K562 (cell line): ENCODE data around the gene PRM2. TPM values are rescaled to one million over a fixed set of nuclear protein-coding genes. Genes with fewer than 3 reads are reported as not detected.

Source experiments
- ATAC-seq: fragments of 200-7000 bp; cut with Tn5 transposase; 3 replicates; pipeline ENCODE4 v1.9.1; 2020; ENCODE audit warnings: moderate library complexity
- BruUV-seq: library from RNA; stranded (reverse); fragments of 400-500 nt; replicated peaks from 2 replicates; lab custom pipeline; 2021; lab: Mats Ljungman, UMichigan
- CTCF ChIA-PET: fragments of 300-600 bp; formaldehyde crosslinking; extraction: SDS; loops from one replicate; lab custom pipeline; 2021; ENCODE audit warnings: low intra/inter-chr PET ratio; lab: Yijun Ruan, JAX
- POLR2A ChIA-PET: fragments of 300-600, 350-650 bp; sonication (Branson Sonifier 250); formaldehyde crosslinking; extraction: SDS; loops from one replicate; lab custom pipeline; 2021; ENCODE audit warnings: antibody characterized with exemption, inconsistent platforms; lab: Yijun Ruan, JAX
- DNase-seq, 4 experiments: peaks; one replicate each; pipeline versions ENCODE4 v3.0.0 to v3.0.0-alpha.2; 2011 to 2018; ENCODE audit warnings: low spot score in 3 of 4, mixed read lengths in 3 of 4; ENCODE audit errors: extremely low read depth in 1 of 4
- FAIRE-seq: peaks from 2 replicates; lab custom pipeline; 2011; peaks lifted over from hg19 to GRCh38; lab: Jason Lieb, UNC
- H2AFZ ChIP-seq: 2 replicates; pipeline ENCODE4 v1.6.0; 2011; ENCODE audit warnings: low read depth, low read length, control low read depth, inconsistent platforms
- H3K27ac ChIP-seq: fragments of 200-600 bp; 3 replicates; pipeline ENCODE4 v1.8.0; 2011; ENCODE audit warnings: low read depth, mild to moderate bottlenecking, control low read depth, inconsistent platforms, low read length, moderate library complexity, mixed read lengths; ENCODE audit errors: extremely low read depth
- H3K27me3 ChIP-seq, 2 experiments: fragments of 300-600 bp in 1 of 2; 2 replicates in 1 of 2; 3 replicates in 1 of 2; pipeline versions ENCODE4 v1.6.0 to v1.8.0; 2011; ENCODE audit warnings: inconsistent platforms in 2 of 2, low read length in 2 of 2, mild to moderate bottlenecking in 1 of 2, mixed read lengths in 1 of 2, moderate library complexity in 1 of 2; ENCODE audit not compliant: control insufficient read depth in 2 of 2, insufficient read depth in 2 of 2
- H3K36me3 ChIP-seq: fragments of 300-600 bp; 3 replicates; pipeline ENCODE4 v1.8.0; 2011; ENCODE audit warnings: mild to moderate bottlenecking, low read length, inconsistent platforms; ENCODE audit not compliant: control insufficient read depth, insufficient read depth
- H3K4me1 ChIP-seq, 2 experiments: fragments of 200-600 bp in 1 of 2; replicated peaks in 1 of 2; 2 replicates in 1 of 2; 3 replicates in 1 of 2; pipeline versions ENCODE4 v1.5.1 to v1.8.0; 2011; ENCODE audit warnings: inconsistent platforms in 2 of 2, low read length in 2 of 2, mild to moderate bottlenecking in 1 of 2, mixed read lengths in 1 of 2, moderate library complexity in 1 of 2; ENCODE audit not compliant: control insufficient read depth in 2 of 2, insufficient read depth in 2 of 2
- H3K4me2 ChIP-seq: 2 replicates; pipeline ENCODE4 v1.6.1; 2011; ENCODE audit warnings: low read length, control low read depth, inconsistent platforms, mixed read lengths; ENCODE audit not compliant: insufficient read depth
- H3K4me3 ChIP-seq: fragments of 200-600 bp; sonication (generic), shearing (Covaris generic); 2 replicates; pipeline ENCODE4 v1.5.1; 2016; ENCODE audit warnings: control low read depth, inconsistent platforms
- H3K79me2 ChIP-seq: fragments of 200-600 bp; 3 replicates; pipeline ENCODE4 v1.8.0; 2011; ENCODE audit warnings: low read length, inconsistent platforms; ENCODE audit not compliant: control insufficient read depth, insufficient read depth
- H3K9ac ChIP-seq, 2 experiments: 2 replicates each; pipeline versions ENCODE4 v1.6.0 to v1.6.1; 2011; ENCODE audit warnings: low read depth in 2 of 2, low read length in 2 of 2, control low read depth in 1 of 2, inconsistent platforms in 1 of 2, mild to moderate bottlenecking in 1 of 2, mixed read lengths in 1 of 2; ENCODE audit not compliant: insufficient read depth in 1 of 2
- H3K9me1 ChIP-seq: one replicate; pipeline ENCODE4 v1.6.0; 2011; ENCODE audit warnings: inconsistent platforms, mild to moderate bottlenecking, low read length, moderate library complexity; ENCODE audit not compliant: control insufficient read depth, insufficient read depth
- H3K9me3 ChIP-seq: replicated peaks from 2 replicates; pipeline ENCODE4 v1.5.1; 2011; ENCODE audit warnings: low read depth, low read length, inconsistent platforms; ENCODE audit not compliant: control insufficient read depth, insufficient read depth
- H4K20me1 ChIP-seq: replicated peaks from 2 replicates; pipeline ENCODE4 v1.6.1; 2011; ENCODE audit warnings: low read length, inconsistent platforms, mixed read lengths; ENCODE audit not compliant: control insufficient read depth, insufficient read depth
- ADNP ChIP-seq: fragments of 200-800 bp; sonication (Bioruptor generic); IDR thresholded peaks from 2 replicates; pipeline ENCODE4 v1.6.1; 2016; ENCODE audit warnings: missing genetic modification characterization, missing compliant biosample characterization
- ARID3A ChIP-seq: IDR thresholded peaks from 2 replicates; pipeline ENCODE4 v1.6.1; 2012; ENCODE audit warnings: low read depth, low read length, improper control_type of control experiment, borderline replicate concordance
- BCOR ChIP-seq: fragments of 450-650 bp; IDR thresholded peaks from 2 replicates; pipeline ENCODE4 v1.6.1; 2016
- CEBPB ChIP-seq: fragments of 450-650 bp; IDR thresholded peaks from 2 replicates; pipeline ENCODE4 v1.6.1; 2016; ENCODE audit warnings: missing genetic modification characterization, missing compliant biosample characterization
- CHD4 ChIP-seq: fragments of 200-600 bp; sonication (generic); IDR thresholded peaks from 3 replicates; pipeline ENCODE4 v1.6.1; 2012; ENCODE audit warnings: low read depth, mild to moderate bottlenecking, mixed read lengths, low read length, inconsistent platforms; ENCODE audit not compliant: insufficient read depth, insufficient replicate concordance, poor library complexity, severe bottlenecking
- ESRRA ChIP-seq: fragments of 450-650 bp; IDR thresholded peaks from 2 replicates; pipeline ENCODE4 v1.6.1; 2014; ENCODE audit warnings: low read depth, mild to moderate bottlenecking, moderate library complexity, borderline replicate concordance
- HMBOX1 ChIP-seq: sonication (generic); IDR thresholded peaks from 2 replicates; pipeline ENCODE4 v1.6.1; 2016
- KDM1A ChIP-seq, 2 experiments: fragments of 450-650 bp; IDR thresholded peaks; 2 replicates each; pipeline ENCODE4 v1.6.1; 2016; ENCODE audit warnings: mild to moderate bottlenecking in 2 of 2
- PHF20 ChIP-seq: fragments of 450-650 bp; IDR thresholded peaks from 2 replicates; pipeline ENCODE4 v1.6.1; 2018; ENCODE audit not compliant: partially characterized antibody
- RBM25 ChIP-seq: fragments of 200-400 bp; formaldehyde crosslinking; IDR thresholded peaks from 2 replicates; pipeline ENCODE4 v1.6.1; 2018; ENCODE audit warnings: low read length, low read depth, moderate library complexity; ENCODE audit not compliant: severe bottlenecking
- SMARCA5 ChIP-seq: fragments of 450-650 bp; IDR thresholded peaks from 2 replicates; pipeline ENCODE4 v1.6.1; 2016
- TAF1 ChIP-seq: IDR thresholded peaks from 2 replicates; pipeline ENCODE4 v1.6.1; 2011; ENCODE audit warnings: mild to moderate bottlenecking, low read length, moderate library complexity; ENCODE audit not compliant: insufficient read depth, control insufficient read depth, severe bottlenecking; ENCODE audit errors: extremely low read depth
- TAF15 ChIP-seq: fragments of 200-400 bp; formaldehyde crosslinking; IDR thresholded peaks from 2 replicates; pipeline ENCODE4 v1.6.1; 2017; ENCODE audit warnings: mild to moderate bottlenecking, low read depth, low read length, moderate library complexity
- ZC3H11A ChIP-seq: IDR thresholded peaks from 2 replicates; pipeline ENCODE4 v1.6.1; 2012; ENCODE audit warnings: low read depth, low read length, improper control_type of control experiment
- ZFPM2 ChIP-seq: fragments of 250-450 bp; sonication (Bioruptor Pico); IDR thresholded peaks from 2 replicates; pipeline ENCODE4 v1.5.1; 2022; ENCODE audit warnings: mild to moderate bottlenecking
- ZNF224 ChIP-seq: sonication (generic); formaldehyde crosslinking; IDR thresholded peaks from 2 replicates; pipeline ENCODE4 v1.8.0; 2022; ENCODE audit warnings: mild to moderate bottlenecking, missing genetic modification reagents
- WGBS: fragments of 100-300 bp; shearing (Covaris generic); methylation state at CpG from one replicate; pipeline ENCODE4 v1.1.6; 2016; ENCODE audit warnings: low coverage, mixed read lengths; ENCODE audit not compliant: insufficient coverage; ENCODE audit errors: missing lambda C conversion rate; 5-methylcytosine and 5-hydroxymethylcytosine counted together
- in situ Hi-C: fragments of 300-500 bp; cut with MboI; formaldehyde crosslinking; loops from 4 replicates; pipeline ENCODE4 v1.15.0; 2018; ENCODE audit warnings: inconsistent platforms, mixed read lengths
- intact Hi-C: fragments of 100-400 bp; cut with micrococcal nuclease; formaldehyde crosslinking; loops from 2 replicates; pipeline ENCODE4 v1.14.2; 2022
- polyA plus RNA-seq, 8 experiments: library from polyadenylated mRNA; depleted of rRNA in 4 of 8; stranded (reverse) in 5 of 8; unstranded in 3 of 8; fragments of >200 nt; fragmentation: Nextera tagmentation in 2 of 8; fragmentation: Illumina TruSeq in 1 of 8; extraction: Ambion mirVana in 2 of 8; extraction: Trizol in 1 of 8; gene quantifications; 2 replicates each; pipeline versions ENCODE4 v1.2.1 to v1.2.3, GENCODE V29; 2011 to 2014; ENCODE audit warnings: inconsistent platforms in 1 of 8, missing spikeins in 1 of 8
- total RNA-seq, 7 experiments: library from RNA; depleted of rRNA in 6 of 7; stranded (reverse); fragments of >200 nt in 6 of 7; fragmentation: Illumina TruSeq in 2 of 7; extraction: Trizol in 2 of 7; gene quantifications; 2 replicates each; pipeline versions ENCODE4 v1.2.1 to v1.2.3, GENCODE V29; 2011 to 2021; ENCODE audit warnings: low replicate concordance in 1 of 7
- TF ChIP-seq, protein P1 (sequence below): fragments of 250-450 bp; sonication (Bioruptor Pico); IDR thresholded peaks from 2 replicates; pipeline ENCODE4 v1.8.0; 2021; ENCODE audit warnings: moderate library complexity, mild to moderate bottlenecking, inconsistent platforms
- TF ChIP-seq, protein P2 (sequence below): fragments of 450-650 bp; formaldehyde crosslinking; IDR thresholded peaks from 2 replicates; pipeline ENCODE4 v1.4.0; 2022; ENCODE audit warnings: missing genetic modification characterization

The PRM2 gene
- total and polyA plus RNA-seq, 9 of the 15 experiments (the other 6 are each of a cell fraction or from before 2014, with no cell fraction given) = not detected

DNA sequence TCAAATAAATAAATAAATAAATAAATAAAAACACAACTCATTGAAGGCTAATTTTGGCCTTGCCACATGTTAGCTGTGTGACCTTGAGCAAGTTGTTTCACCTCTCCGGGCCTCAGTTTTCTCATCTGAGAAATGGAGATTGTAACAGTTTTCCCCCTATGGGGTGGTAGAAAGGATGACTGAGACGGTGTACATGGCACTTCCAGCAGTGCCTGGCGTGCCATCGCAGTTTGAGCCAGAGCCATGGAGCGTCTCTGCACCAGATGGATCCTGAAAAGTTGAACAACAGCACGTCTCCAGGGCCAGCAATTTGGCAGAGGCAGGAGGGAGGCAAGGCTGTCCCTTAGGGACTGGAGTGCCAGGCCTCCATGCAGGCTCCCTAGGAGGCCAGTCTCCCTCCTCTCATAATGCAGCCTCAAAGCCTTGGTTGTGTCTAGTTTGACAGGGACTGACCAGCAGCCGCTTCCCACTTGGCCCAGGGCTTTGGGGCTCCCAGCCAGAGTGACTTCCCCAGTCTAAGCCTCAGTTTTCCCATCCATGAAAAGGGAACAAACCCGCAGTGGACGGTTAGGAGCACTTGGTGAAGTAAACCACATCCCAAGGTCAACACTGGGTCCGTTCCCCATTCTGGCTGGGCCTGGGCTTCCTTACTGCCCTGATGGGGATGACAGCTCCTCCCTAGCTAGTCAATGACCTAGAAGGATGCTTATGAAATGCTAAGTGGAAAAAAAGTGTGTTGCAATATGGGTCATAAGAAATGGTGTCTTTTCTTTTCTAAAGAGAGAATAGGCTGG is 39.6 kb downstream of the PRM2 start:
- in situ Hi-C loops = no loop called here
- H4K20me1 ChIP-seq = no peaks in the 10 kb centered on the region
- no peak for ATAC-seq
- no peaks in the 10 kb centered on the region for H3K36me3 ChIP-seq
- intact Hi-C loops = no loop called here
- no TSS peak for BruUV-seq
- peaks cover 61 to 63% of the 10 kb centered on the region in 2 experiments for H3K4me1 ChIP-seq
- no peak for FAIRE-seq
- H3K4me2 ChIP-seq = no peak overlapping the region
- 88% methylated on average over 9 of the region's 10 CpGs for WGBS
- H3K27ac ChIP-seq = no peak overlapping the region
- no peak overlapping the region for H3K4me3 ChIP-seq
- peaks cover 14% of the 10 kb centered on the region; the same call in 2 of the 3 replicates for H3K79me2 ChIP-seq
- H3K27me3 ChIP-seq = no peaks in the 10 kb centered on the region
- H3K9me1 ChIP-seq = no peaks in the 10 kb centered on the region
- 0 out of 4 replicates have a peak overlapping the region, but pooled peaks of 1 of the 2 experiments have one; percentile 5 for H3K9ac ChIP-seq
- ChIA-PET POLR2A (interaction anchor here (1.4 kb wide), 1 partner anchor 16 kb away, joined by 4 read pairs; no protein-coding TSS in a partner anchor), CTCF (no interaction called here)
- no peak overlapping the region for H2AFZ ChIP-seq
- DNase-seq = no peak
- no peaks in the 10 kb centered on the region for H3K9me3 ChIP-seq
- TF ChIP-seq SMARCA5 (peak; percentile 25; the same call in 1 of the 2 replicates), ZC3H11A (no peak), ZNF224 (CRISPR knock-in tag) (no peak), PHF20 (peak; percentile 15), ADNP (tag) (peak; percentile 37; the same call in 1 of the 2 replicates), KDM1A (IDR thresholded peaks at IDR 0.05) (peak; percentile 58 to 66), CEBPB (peak; percentile 83), BCOR (peak; percentile 80; the same call in 1 of the 2 replicates), RBM25 (peak; percentile 50), ZFPM2 (CRISPR knock-in tag) (no peak), TAF1 (no peak), ARID3A (no peak), HMBOX1 (no peak), ESRRA (peak; percentile 67; the same call in 1 of the 2 replicates), CHD4 (peak; percentile 49), TAF15 (no peak)
- TF ChIP-seq, protein P1, sequence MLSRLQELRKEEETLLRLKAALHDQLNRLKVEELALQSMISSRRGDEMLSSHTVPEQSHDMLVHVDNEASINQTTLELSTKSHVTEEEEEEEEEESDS (CRISPR knock-in tag) = no peak
- TF ChIP-seq, protein P2, sequence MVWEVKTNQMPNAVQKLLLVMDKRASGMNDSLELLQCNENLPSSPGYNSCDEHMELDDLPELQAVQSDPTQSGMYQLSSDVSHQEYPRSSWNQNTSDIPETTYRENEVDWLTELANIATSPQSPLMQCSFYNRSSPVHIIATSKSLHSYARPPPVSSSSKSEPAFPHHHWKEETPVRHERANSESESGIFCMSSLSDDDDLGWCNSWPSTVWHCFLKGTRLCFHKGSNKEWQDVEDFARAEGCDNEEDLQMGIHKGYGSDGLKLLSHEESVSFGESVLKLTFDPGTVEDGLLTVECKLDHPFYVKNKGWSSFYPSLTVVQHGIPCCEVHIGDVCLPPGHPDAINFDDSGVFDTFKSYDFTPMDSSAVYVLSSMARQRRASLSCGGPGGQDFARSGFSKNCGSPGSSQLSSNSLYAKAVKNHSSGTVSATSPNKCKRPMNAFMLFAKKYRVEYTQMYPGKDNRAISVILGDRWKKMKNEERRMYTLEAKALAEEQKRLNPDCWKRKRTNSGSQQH = no peak
